ENCODE results near the gene VENTX.

GRCh38 chr10:133289761-133290160, 52.1 kb downstream of the VENTX start:
- no peak for TF ChIP-seq POLR2AphosphoS5 (IDR thresholded peaks at IDR 0.05; ENCODE audit: borderline replicate concordance, low read depth, low read length)
- no peak for TF ChIP-seq EZH2 (IDR thresholded peaks at IDR 0.05)

Measured in SK-N-MC (cell line).